Measurements from ENCODE around the gene HIVEP2. TPM values are rescaled to one million over a fixed set of nuclear protein-coding genes. Genes with fewer than 3 reads are reported as not detected.

The HIVEP2 gene
- total RNA-seq, 1 donor from 2014 or later = 32.0 TPM

- intact Hi-C loops (cut with DNase I) = no loop called here
Measured at GRCh38 chr6:142926494-142927270, 18.3 kb downstream of the HIVEP2 start.

DNA sequence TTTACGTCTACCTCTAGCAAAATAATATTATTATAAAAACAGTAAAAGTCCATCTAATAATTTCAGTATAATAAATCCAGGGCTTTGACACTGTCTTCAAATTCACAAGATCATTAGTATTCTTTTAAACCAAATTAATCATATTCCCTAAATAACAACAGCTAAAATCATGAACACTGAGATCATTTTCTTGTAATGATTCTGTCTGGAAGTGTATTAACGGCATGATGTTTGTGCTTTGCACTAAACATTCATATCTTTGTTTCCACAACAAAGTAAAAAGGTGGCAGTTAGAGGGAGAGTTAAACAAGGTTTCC, 18.8 kb downstream of the HIVEP2 start:
- ATAC-seq (no peak), DNase-seq (ENCODE audit: low spot score) (no peak)
- intact Hi-C loops (cut with DNase I) = no loop called here

More at GRCh38 chr6:142926494-142927270, 18.3 kb downstream of the HIVEP2 start:
- ATAC-seq (peak; percentile 94), DNase-seq (ENCODE audit: low spot score) (peak; percentile 93)

DNA sequence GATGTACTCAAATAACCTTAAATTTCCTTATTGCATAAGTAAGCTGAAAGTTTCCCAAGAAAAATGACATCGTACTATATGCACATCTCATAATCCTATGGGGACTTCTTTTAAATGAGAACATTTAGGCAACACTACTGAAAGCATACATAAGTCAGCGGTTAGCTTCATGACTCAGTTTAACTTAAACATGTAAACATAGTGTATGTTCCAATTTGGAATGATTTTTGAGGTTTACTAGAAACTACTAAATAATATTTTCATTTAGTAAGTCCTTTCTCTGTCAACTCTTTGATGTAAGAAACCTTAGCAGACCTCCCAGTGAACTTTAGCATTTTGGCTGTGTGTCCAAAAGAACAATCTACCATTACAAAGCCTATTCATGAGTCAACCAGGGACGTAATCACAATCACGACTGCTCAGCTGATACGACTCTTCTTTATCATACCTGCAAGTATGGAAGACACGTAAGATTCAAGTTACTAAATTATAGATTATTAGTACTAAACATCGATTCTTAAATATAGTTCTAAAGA, 19.3 kb downstream of the HIVEP2 start:
- ATAC-seq = no peak
- intact Hi-C loops (cut with DNase I) = no loop called here
- DNase-seq (ENCODE audit: low spot score) = no peak

- ATAC-seq (peak; percentile 67), DNase-seq (ENCODE audit: low spot score) (no peak)
- intact Hi-C loops (cut with DNase I) = no loop called here
Measured at GRCh38 chr6:142918339-142919042, 26.5 kb downstream of the HIVEP2 start.

DNA sequence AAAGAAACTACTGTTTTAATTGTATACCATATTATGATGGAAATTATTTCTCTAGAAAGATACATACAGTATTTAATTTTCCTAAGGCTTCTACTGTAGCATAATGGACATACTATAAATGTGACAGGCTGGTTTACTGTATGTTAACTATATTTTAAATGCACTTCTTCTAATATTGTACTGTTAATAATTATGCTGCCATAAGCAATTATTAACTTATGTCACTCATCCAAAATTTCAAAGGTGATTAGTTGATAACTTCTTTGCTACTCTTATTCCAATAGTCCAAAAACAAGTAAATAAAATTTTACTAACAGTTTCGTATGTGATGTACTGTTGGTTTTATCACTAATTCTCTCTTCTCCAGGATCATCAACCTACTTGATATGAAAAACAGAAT, 28.1 kb downstream of the HIVEP2 start:
- ATAC-seq (no peak), DNase-seq (ENCODE audit: low spot score) (no peak)
- intact Hi-C loops (cut with DNase I) = loop anchor here (1.0 kb wide), 1 partner anchor 15 kb away; no protein-coding TSS in a partner anchor

GRCh38 chr6:142914937-142915697, 29.9 kb downstream of the HIVEP2 start:
- ATAC-seq = peak; percentile 24
- intact Hi-C loops (cut with DNase I) = no loop called here
- DNase-seq (ENCODE audit: low spot score) = no peak

GRCh38 chr6:142914369-142914768, 30.6 kb downstream of the HIVEP2 start:
- ATAC-seq = no peak
- intact Hi-C loops (cut with DNase I) = no loop called here
- DNase-seq (ENCODE audit: low spot score) = no peak

GRCh38 chr6:142913511-142914047, 31.4 kb downstream of the HIVEP2 start:
- no peak for DNase-seq (ENCODE audit: low spot score)
- peak; percentile 56 for ATAC-seq
- intact Hi-C loops (cut with DNase I) = no loop called here

- intact Hi-C loops (cut with DNase I) = no loop called here
- DNase-seq (ENCODE audit: low spot score) (no peak), ATAC-seq (no peak)
Measured at GRCh38 chr6:142913036-142913510, 31.9 kb downstream of the HIVEP2 start.

DNA sequence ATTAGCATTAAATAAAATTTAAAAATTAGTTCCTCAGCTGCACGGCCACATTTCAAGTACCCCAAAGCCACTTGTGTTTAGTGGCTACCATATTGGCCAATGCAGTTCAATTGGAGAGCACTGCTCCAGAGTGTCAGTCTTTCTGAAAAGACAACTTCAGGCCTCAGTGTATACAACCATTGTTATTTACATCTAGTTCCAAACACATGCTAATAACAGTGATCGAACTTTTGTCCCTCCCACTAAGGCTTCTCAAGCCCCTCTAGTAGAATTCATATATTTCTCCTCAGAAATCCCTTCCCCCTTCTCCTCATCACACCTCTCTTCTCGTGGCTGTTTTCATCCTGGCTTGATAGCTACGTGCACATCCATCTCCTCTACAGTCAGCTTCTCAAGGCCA, 32.9 kb downstream of the HIVEP2 start:
- DNase-seq (ENCODE audit: low spot score) (no peak), ATAC-seq (no peak)
- intact Hi-C loops (cut with DNase I) = no loop called here

- DNase-seq (ENCODE audit: low spot score) (no peak), ATAC-seq (no peak)
- intact Hi-C loops (cut with DNase I) = no loop called here
Measured at GRCh38 chr6:142911430-142911829, 33.5 kb downstream of the HIVEP2 start.

DNA sequence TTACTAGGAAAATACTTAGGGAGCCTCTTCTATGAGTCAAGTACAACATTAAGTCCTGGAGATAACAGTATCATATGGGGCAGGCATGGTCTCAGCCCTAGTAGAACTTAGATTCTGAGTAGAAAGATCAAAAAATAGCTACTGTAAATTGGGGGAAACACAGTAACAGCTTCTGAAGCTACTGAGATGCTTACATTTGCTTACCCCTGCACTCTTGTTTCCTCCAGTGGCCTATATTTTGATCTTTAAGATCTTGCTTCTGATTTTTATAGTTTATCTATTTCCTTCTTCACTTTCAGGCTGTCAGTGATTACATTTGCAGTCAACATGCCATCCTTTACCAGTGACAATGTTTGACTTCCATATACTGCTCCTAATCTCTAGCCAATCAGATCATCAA, 35.3 kb downstream of the HIVEP2 start:
- no peak for ATAC-seq
- intact Hi-C loops (cut with DNase I) = no loop called here
- DNase-seq (ENCODE audit: low spot score) = no peak

DNA sequence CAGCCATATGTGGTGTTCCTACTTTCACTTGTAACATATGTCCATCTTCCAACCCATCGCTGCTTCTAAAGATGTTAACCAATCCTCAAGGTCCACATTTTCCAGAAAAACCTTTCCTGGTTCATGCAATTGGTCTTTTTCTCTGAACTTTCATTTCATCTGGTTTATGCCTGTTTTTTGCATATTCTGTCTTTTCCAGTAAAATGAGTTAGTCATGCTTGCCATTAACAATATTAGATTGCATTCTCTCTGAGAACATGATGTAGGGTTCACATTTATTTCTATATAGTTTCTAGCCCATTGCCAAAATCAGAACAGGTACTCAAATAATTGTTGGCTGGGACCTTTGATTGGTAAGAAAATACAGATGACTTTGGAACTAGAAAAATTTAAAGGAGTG, 36.7 kb downstream of the HIVEP2 start:
- ATAC-seq = no peak
- DNase-seq (ENCODE audit: low spot score) = no peak

DNA sequence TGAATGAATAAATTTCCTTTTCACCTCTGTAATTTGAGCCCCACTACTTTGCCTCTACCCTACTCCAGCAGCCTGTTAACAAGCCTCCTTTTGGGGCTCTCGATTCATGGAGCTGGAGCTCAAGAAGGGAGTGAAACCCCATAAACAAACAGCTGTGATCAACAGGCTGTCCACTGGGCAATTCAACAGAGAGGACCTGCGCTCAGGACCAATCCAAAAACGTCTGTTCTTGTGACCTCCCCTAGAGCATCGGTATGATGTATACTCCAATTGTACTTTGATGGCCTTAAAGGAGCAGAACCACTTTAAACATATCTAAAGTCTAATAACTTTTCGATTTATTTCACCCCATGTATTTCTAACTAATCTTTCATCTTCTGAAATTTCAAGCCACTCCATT, 37.4 kb downstream of the HIVEP2 start:
- ATAC-seq (no peak), DNase-seq (ENCODE audit: low spot score) (no peak)
- intact Hi-C loops (cut with DNase I) = no loop called here

More for the DNA sequence above, 36.7 kb downstream of the HIVEP2 start:
- intact Hi-C loops (cut with DNase I) = no loop called here

- no peak for DNase-seq (ENCODE audit: low spot score)
- no peak for ATAC-seq
- intact Hi-C loops (cut with DNase I) = no loop called here
Measured at GRCh38 chr6:142906945-142907470, 38.0 kb downstream of the HIVEP2 start.

GRCh38 chr6:142903812-142904211, 41.2 kb downstream of the HIVEP2 start:
- DNase-seq (ENCODE audit: low spot score) (no peak), ATAC-seq (no peak)
- intact Hi-C loops (cut with DNase I) = no loop called here

DNA sequence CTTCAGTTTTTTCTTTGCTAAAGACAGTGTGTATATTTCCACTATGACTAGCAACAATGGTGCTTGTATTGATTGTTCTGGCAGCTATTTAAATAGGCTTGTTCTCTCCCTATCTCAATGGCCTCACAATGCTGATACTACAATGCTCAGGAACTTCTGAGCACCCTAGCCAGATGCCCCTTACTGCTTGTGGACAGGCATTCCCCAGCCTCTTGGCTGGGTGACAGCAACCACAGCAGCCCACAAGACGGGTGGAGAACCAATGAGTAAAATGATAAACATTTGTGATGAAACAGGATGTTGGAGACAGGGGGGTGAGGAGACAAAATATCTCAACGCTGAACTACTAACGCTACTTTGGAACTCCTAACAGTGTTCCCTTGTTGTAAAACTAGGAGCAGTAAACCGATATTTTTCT, 42.3 kb downstream of the HIVEP2 start:
- peak; percentile 73 for DNase-seq (ENCODE audit: low spot score)
- intact Hi-C loops (cut with DNase I) = loop anchor here (1.0 kb wide), 1 partner anchor 15 kb away; no protein-coding TSS in a partner anchor
- ATAC-seq = peak; percentile 89

DNA sequence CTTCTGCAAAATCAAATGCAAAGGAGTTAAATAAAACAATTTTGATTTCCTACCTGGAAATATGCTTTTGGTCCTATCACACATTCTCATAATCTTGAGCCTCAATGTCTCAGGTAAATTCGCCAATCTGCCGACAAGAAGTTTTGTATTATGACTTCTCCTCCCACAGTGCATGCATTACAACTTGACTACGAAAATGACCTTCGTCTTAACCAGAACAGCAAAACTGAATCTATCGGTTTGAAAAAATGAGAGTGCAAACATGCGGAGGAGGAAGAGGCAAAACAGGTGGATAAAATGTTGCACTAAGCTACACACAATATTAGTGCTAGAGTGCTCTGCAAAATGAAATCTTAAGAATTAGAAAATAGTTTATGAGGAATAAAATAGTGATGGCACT, 43.4 kb downstream of the HIVEP2 start:
- ATAC-seq = no peak
- DNase-seq (ENCODE audit: low spot score) = no peak
- intact Hi-C loops (cut with DNase I) = loop anchor here (1.0 kb wide), 1 partner anchor 16 kb away; no protein-coding TSS in a partner anchor

Data from sciatic nerve (tissue), 2 donors.